ENCODE data around the gene ACD. TPM values are rescaled to one million over a fixed set of nuclear protein-coding genes. Genes with fewer than 3 reads are reported as not detected.

Gene ACD
- total and polyA plus RNA-seq, 9 of the 15 experiments (the other 6 are each of a cell fraction or from before 2014, with no cell fraction given): 4.2 to 47.4 (median 19.2) TPM

- no TSS peak for BruUV-seq (replicated peaks)
- ChIA-PET CTCF (ENCODE audit: low intra/inter-chr PET ratio) (interaction anchor here (0.6 to 2.2 kb wide), 4 partner anchors 156 to 654 kb away, joined by 3 to 31 read pairs (median 6); no protein-coding TSS in a partner anchor), POLR2A (interaction anchor here (0.6 to 1.4 kb wide), 3 partner anchors 143 to 391 kb away, joined by 3 to 4 read pairs (median 4); no protein-coding TSS in a partner anchor)
- DNase-seq (ENCODE audit: extremely low read depth in 1 of 4, low spot score in 3 of 4) (no peak), ATAC-seq (no peak), FAIRE-seq (no peak)
- no peak overlapping the region for H3K27ac ChIP-seq (ENCODE audit: extremely low read depth, low read depth, low read length)
- in situ Hi-C loops (cut with MboI) (loop anchor here (10.0 kb wide), 1 partner anchor 371 kb away; no protein-coding TSS in a partner anchor), intact Hi-C loops (cut with micrococcal nuclease) (loop anchor here (2.0 to 5.0 kb wide), 3 partner anchors 133 to 368 kb away; partner anchors contain the start of genes RANBP10 and TSNAXIP1)
- no peaks in the 10 kb centered on the region for H4K20me1 ChIP-seq (replicated peaks; ENCODE audit: control insufficient read depth, insufficient read depth, low read length)
- 70% methylated on average over 19 of the region's 21 CpGs for WGBS (ENCODE audit: insufficient coverage, low coverage, missing lambda C conversion rate)
- H3K4me2 ChIP-seq (ENCODE audit: insufficient read depth, low read length): no peak overlapping the region
- no peaks in the 10 kb centered on the region for H3K9me3 ChIP-seq (replicated peaks; ENCODE audit: control insufficient read depth, insufficient read depth, low read depth, low read length)
- H3K9me1 ChIP-seq (ENCODE audit: control insufficient read depth, insufficient read depth, low read length): no peaks in the 10 kb centered on the region
- H3K36me3 ChIP-seq (ENCODE audit: control insufficient read depth, insufficient read depth, low read length): no peaks in the 10 kb centered on the region
- no peak overlapping the region for H3K4me3 ChIP-seq
- H3K27me3 ChIP-seq (ENCODE audit: control insufficient read depth in 2 of 2, insufficient read depth in 2 of 2, low read length in 2 of 2): no peaks in the 10 kb centered on the region
- H2AFZ ChIP-seq (ENCODE audit: low read depth, low read length): no peak overlapping the region
- no peaks in the 10 kb centered on the region for H3K79me2 ChIP-seq (ENCODE audit: control insufficient read depth, insufficient read depth, low read length)
- peak overlapping the region in 1 of 2 experiments; percentile 71; a peak in 2 of 4 replicates for H3K9ac ChIP-seq (ENCODE audit: insufficient read depth in 1 of 2, low read depth in 2 of 2, low read length in 2 of 2)
- peaks cover 0 to 5% of the 10 kb centered on the region in 2 experiments; a peak in 3 of 5 replicates for H3K4me1 ChIP-seq (replicated peaks in 1 of 2; ENCODE audit: control insufficient read depth in 2 of 2, insufficient read depth in 2 of 2, low read length in 2 of 2)
- TF ChIP-seq ZNF512 (tag; IDR thresholded peaks at IDR 0.05) (no peak), EWSR1 (IDR thresholded peaks at IDR 0.05; ENCODE audit: borderline replicate concordance, low read depth, partially characterized antibody) (no peak), NFYB (IDR thresholded peaks at IDR 0.05; ENCODE audit: extremely low read depth, insufficient read length) (no peak), ZNF263 (CRISPR knock-in tag; IDR thresholded peaks at IDR 0.05; ENCODE audit: borderline replicate concordance) (no peak), ZNF282 (CRISPR knock-in tag; IDR thresholded peaks at IDR 0.05) (no peak), RBM14 (IDR thresholded peaks at IDR 0.05; ENCODE audit: borderline replicate concordance, insufficient read depth, low read depth, low read length) (no peak), POLR2G (IDR thresholded peaks at IDR 0.05; ENCODE audit: low read depth, low read length) (no peak), NCOA6 (IDR thresholded peaks at IDR 0.05) (no peak)
- TF ChIP-seq, protein P1, sequence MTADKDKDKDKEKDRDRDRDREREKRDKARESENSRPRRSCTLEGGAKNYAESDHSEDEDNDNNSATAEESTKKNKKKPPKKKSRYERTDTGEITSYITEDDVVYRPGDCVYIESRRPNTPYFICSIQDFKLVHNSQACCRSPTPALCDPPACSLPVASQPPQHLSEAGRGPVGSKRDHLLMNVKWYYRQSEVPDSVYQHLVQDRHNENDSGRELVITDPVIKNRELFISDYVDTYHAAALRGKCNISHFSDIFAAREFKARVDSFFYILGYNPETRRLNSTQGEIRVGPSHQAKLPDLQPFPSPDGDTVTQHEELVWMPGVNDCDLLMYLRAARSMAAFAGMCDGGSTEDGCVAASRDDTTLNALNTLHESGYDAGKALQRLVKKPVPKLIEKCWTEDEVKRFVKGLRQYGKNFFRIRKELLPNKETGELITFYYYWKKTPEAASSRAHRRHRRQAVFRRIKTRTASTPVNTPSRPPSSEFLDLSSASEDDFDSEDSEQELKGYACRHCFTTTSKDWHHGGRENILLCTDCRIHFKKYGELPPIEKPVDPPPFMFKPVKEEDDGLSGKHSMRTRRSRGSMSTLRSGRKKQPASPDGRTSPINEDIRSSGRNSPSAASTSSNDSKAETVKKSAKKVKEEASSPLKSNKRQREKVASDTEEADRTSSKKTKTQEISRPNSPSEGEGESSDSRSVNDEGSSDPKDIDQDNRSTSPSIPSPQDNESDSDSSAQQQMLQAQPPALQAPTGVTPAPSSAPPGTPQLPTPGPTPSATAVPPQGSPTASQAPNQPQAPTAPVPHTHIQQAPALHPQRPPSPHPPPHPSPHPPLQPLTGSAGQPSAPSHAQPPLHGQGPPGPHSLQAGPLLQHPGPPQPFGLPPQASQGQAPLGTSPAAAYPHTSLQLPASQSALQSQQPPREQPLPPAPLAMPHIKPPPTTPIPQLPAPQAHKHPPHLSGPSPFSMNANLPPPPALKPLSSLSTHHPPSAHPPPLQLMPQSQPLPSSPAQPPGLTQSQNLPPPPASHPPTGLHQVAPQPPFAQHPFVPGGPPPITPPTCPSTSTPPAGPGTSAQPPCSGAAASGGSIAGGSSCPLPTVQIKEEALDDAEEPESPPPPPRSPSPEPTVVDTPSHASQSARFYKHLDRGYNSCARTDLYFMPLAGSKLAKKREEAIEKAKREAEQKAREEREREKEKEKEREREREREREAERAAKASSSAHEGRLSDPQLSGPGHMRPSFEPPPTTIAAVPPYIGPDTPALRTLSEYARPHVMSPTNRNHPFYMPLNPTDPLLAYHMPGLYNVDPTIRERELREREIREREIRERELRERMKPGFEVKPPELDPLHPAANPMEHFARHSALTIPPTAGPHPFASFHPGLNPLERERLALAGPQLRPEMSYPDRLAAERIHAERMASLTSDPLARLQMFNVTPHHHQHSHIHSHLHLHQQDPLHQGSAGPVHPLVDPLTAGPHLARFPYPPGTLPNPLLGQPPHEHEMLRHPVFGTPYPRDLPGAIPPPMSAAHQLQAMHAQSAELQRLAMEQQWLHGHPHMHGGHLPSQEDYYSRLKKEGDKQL (CRISPR knock-in tag; IDR thresholded peaks at IDR 0.05; ENCODE audit: borderline replicate concordance): no peak
- TF ChIP-seq, protein P2, sequence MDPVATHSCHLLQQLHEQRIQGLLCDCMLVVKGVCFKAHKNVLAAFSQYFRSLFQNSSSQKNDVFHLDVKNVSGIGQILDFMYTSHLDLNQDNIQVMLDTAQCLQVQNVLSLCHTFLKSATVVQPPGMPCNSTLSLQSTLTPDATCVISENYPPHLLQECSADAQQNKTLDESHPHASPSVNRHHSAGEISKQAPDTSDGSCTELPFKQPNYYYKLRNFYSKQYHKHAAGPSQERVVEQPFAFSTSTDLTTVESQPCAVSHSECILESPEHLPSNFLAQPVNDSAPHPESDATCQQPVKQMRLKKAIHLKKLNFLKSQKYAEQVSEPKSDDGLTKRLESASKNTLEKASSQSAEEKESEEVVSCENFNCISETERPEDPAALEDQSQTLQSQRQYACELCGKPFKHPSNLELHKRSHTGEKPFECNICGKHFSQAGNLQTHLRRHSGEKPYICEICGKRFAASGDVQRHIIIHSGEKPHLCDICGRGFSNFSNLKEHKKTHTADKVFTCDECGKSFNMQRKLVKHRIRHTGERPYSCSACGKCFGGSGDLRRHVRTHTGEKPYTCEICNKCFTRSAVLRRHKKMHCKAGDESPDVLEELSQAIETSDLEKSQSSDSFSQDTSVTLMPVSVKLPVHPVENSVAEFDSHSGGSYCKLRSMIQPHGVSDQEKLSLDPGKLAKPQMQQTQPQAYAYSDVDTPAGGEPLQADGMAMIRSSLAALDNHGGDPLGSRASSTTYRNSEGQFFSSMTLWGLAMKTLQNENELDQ (CRISPR knock-in tag; IDR thresholded peaks at IDR 0.05; ENCODE audit: borderline replicate concordance): no peak
Measured at GRCh38 chr16:67673712-67674580, 13.9 kb upstream of the ACD start.

Data from K562 (cell line).